Stimulated activated CD8-positive, alpha-beta memory T cell treated with anti-CD3 and anti-CD28 coated beads, Interleukin-4, amount 100 ng/mL, for 4 hours (primary cell): Measurements from ENCODE around the gene ADGRG3.
"Not testable (repeated sequence)": the region's sequence is repeated elsewhere in the genome, so short reads cannot be mapped to it uniquely, and the experiment has no call there.

ENCODE experiments used
- DNase-seq, 2 donors: peaks; one replicate each; pipeline ENCODE4 v3.0.0-alpha.2; 2020; ENCODE audit warnings: low read depth in 2 of 2, low spot score in 1 of 2

ADGRG3 gene

GRCh38 chr16:57712569-57712968 is 44.5 kb downstream of the ADGRG3 start:
- DNase-seq: not testable (repeated sequence)

- DNase-seq: no peak
Measured at GRCh38 chr16:57713596-57713995, 45.5 kb downstream of the ADGRG3 start.

- no peak for DNase-seq
Measured at GRCh38 chr16:57714047-57714446, 45.9 kb downstream of the ADGRG3 start.

- DNase-seq: no peak
Measured at GRCh38 chr16:57720142-57720575, 52.1 kb downstream of the ADGRG3 start.

- DNase-seq: no peak
Measured at GRCh38 chr16:57721356-57722209, 53.5 kb downstream of the ADGRG3 start.

- no peak for DNase-seq
Measured at GRCh38 chr16:57722210-57722499, 54.0 kb downstream of the ADGRG3 start.

DNA sequence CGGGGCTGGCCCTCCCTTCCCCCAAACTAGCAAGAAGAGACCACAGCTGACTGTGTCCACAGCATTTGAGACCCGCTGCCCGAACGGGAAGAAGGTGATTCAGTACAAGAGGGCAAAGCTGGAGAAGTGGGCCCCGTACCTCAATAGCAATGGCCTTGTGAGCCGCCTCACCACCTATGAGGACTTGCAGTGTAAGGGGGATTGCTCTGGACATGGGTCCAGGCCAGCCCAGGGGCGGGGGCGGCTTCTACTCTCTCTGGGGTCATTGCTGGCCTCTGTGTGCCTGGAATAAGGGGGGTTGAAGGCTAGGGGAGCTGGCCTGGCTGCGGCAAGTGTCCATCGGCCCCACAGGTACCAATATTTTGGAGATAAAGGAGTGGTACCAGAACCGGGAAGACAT is 54.5 kb downstream of the ADGRG3 start:
- DNase-seq: no peak

GRCh38 chr16:57723170-57723569 is 55.1 kb downstream of the ADGRG3 start:
- no peak for DNase-seq

GRCh38 chr16:57724531-57724930 is 56.4 kb downstream of the ADGRG3 start:
- no peak for DNase-seq

DNA sequence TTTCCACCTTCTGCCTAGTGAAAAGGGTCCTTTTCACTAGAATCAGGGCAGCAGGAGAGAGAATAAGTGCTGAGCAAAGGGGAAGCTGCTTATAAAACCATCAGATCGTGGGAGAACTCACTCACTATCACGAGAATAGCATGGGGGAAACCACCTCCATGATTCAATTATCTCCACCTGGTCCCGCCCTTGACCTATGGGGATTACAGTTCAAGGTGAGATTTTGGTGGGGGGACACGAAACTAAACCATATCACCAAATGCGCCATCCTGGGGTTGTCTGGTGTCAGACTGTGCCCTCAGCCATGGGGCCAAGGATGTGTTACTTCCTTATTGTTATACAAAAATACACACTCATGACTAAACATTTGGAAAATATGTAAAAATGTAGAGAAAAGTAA is 57.0 kb downstream of the ADGRG3 start:
- no peak for DNase-seq

- DNase-seq: no peak
Measured at GRCh38 chr16:57725554-57725953, 57.4 kb downstream of the ADGRG3 start.

DNA sequence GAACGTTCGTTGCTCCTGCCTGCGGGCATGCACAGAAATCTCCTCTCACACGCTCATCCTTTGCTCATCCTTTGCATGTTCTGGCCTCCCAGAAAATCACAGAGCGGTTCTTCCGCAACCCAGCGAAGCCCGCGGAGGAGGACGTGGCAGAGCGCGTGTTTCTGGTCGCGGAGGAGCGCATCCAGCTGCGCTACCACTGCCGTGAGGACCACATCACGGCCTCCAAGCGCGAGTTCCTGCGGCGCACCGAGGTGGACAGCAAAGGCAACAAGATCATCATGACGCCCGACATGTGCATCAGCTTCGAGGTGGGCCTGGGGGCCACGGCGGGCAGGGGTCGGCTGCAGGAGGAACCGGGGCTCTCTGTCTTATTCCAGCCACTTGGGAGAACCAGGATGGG is 57.9 kb downstream of the ADGRG3 start:
- no peak for DNase-seq

GRCh38 chr16:57726433-57726947 is 58.4 kb downstream of the ADGRG3 start:
- DNase-seq: no peak

DNA sequence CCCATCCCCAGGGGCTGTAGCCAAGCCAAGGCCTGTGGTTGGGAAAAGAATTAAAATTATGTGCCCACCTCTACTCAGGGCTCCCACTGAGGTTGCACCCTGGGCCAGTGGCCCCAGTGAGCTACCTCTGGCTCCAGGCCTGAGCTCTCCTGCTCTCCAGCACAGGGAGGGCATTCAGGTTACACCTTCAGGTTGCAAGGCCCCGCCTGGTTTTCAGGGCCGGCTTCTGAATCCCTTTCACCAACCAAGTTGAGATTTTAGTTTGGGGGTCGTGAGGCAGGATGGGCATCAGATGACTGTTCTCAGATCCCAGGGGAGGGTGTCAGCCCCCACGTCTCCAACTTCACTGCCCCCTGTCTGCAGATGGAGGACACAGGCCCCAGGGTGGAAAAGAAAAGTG is 59.5 kb downstream of the ADGRG3 start:
- no peak for DNase-seq

- DNase-seq: no peak
Measured at GRCh38 chr16:57728336-57729181, 60.5 kb downstream of the ADGRG3 start.

DNA sequence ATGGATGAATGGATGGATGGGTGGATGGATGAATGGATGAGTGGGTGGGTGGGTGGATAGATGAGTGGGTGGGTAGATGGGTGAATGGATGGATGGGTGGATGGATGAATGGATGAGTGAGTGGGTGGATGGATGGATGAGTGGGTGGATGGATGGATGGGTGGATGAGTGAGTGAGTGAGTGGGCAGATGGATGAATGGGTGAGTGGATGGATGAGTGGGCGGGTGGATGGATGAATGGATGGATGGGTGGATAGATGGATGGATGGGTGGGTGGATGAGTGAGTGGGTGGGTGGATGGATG is 61.0 kb downstream of the ADGRG3 start:
- DNase-seq: no peak

- not testable (repeated sequence) for DNase-seq
Measured at GRCh38 chr16:57729852-57730251, 61.7 kb downstream of the ADGRG3 start.

DNA sequence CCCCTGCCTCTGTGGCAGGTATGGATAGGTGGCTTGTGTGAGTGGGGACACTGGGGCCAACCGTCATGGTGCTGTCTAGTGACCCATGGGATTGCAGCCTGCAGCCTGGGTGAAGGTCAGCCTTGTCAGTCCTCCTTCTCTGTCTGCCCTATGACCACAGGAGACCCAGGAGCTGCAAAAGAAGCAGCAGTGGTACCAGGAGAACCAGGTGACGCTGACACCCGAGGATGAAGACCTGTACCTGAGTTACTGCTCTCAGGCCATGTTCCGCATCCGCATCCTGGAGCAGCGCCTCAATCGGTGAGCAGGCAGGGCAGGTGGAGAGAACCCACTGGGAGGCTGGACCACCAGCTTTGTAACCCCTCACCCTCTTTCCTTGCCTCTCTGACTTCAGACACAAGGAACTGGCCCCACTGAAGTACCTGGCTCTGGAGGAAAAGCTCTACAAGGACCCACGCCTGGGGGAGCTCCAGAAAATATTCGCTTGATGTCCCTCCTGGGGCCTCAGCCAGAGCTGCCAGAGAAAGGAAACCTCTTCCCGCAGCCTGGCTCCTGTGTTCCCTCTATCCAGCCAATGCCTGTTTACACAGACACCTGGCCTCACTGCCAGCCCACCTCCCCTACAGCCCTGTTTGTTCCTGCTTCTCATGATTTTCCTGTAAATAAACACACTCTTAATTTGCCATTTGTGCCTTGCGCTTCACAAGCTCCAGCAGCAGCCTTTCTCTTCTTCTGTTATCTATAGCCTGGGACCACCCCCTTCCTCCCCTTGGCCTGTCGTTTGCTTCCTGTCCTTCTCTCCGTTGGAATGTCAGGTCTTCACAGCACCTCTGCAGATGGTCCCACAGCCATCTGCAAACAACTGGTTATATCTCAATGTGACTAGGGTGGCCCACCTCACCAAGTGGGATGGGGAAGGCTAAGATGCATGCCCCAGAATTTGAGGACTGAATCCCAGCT is 62.9 kb downstream of the ADGRG3 start:
- no peak for DNase-seq

DNA sequence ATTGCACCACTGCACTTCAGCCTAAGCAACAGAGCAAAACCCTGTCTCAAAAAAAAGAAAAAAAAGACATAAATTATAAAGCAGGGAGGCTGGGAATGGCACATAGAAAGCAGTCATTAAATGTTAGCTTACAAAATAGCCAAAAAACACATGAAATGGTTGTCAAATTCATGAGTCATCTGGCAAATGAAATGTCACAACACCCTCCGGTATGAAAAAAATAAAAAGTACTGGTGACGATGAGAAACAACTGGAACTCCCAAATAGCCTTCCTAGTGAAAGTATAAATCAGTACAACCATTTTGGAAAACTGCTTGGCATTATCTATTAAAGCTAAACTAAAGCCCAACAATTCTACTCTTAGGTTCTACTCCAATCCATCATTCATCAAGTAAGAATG is 63.9 kb downstream of the ADGRG3 start:
- DNase-seq: no peak

DNA sequence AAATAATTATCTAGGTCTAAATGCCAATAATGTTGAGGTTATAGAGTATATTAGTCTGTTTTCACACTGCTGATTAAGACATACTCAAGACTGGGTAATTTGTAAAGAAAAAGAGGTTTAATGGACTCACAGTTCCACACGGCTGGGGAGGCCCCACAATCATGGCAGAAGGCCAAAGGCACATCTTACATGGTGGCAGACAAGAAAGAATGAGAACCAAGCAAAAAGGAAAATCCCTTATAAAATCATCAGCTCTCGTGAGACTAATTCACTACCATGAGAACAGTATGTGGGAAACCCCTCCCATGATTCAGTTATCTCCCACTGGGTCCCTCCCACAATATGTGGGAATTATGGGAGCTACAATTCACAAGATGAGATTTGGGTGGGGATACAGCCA is 64.6 kb downstream of the ADGRG3 start:
- DNase-seq: no peak

DNA sequence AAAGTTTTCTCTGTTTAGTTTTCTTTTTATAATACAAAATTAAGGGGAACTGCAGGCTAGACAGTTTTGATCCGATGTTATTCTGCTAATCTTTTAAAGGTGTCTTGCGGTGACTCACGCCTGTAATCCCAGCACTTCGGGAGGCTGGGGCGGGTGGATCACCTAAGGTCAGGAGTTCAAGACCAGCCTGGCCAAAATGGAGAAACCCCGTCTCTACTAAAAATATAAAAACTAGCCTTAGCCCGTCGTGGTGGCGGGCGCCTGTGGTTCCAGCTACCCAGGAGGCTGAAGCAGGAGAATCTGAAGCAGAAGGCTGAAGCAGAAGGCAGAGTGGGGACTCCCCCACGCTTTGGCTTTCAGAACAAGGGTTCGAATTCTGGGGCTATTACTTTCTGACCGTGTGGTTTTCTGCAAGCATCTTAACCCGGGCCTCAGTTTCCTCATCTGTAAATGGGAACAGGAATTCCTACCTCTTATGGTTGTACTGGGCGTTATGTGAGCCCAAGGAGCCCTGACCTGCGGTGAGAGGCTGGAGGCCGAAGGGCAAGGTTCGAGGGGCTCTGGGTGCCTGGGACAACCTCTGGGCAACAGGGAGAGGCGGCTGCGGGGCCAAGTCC is 66.3 kb downstream of the ADGRG3 start:
- no peak for DNase-seq
